Fibroblast of lung (primary cell): Measurements from ENCODE around the gene ST8SIA6. TPM values are rescaled to one million over a fixed set of nuclear protein-coding genes. Genes with fewer than 3 reads are reported as not detected.

ENCODE experiments used
- DNase-seq, 2 donors: peaks; one replicate each; pipeline versions ENCODE4 v3.0.0 to v3.0.0-alpha.2; 2010; ENCODE audit warnings: low read depth in 2 of 2
- H2AFZ ChIP-seq: 2 replicates; pipeline ENCODE4 v1.5.1; 2012; ENCODE audit warnings: low read length, control low read depth, inconsistent platforms
- H3K27ac ChIP-seq: 2 replicates; pipeline ENCODE4 v1.5.1; 2011; ENCODE audit warnings: low read length, control low read depth; ENCODE audit not compliant: insufficient read depth
- H3K27me3 ChIP-seq: 2 replicates; pipeline ENCODE4 v1.5.1; 2011; ENCODE audit warnings: mild to moderate bottlenecking, low read length; ENCODE audit not compliant: control insufficient read depth, insufficient read depth
- H3K36me3 ChIP-seq: 2 replicates; pipeline ENCODE4 v1.5.1; 2011; ENCODE audit warnings: low read length; ENCODE audit not compliant: control insufficient read depth, insufficient read depth
- H3K4me1 ChIP-seq: 2 replicates; pipeline ENCODE4 v1.5.1; 2011; ENCODE audit warnings: low read length; ENCODE audit not compliant: control insufficient read depth, insufficient read depth; ENCODE audit errors: extremely low read depth
- H3K4me2 ChIP-seq: 2 replicates; pipeline ENCODE4 v1.5.1; 2011; ENCODE audit warnings: low read length, control low read depth; ENCODE audit not compliant: insufficient read depth; ENCODE audit errors: extremely low read depth
- H3K4me3 ChIP-seq, 4 experiments: fragments of 200-600 bp in 1 of 4; sonication (generic) in 1 of 4; replicated peaks in 1 of 4; 2 replicates each; pipeline ENCODE4 v1.5.1; 2011 to 2016; ENCODE audit warnings: low read length in 4 of 4, low read depth in 3 of 4, mild to moderate bottlenecking in 3 of 4, control low read depth in 2 of 4, inconsistent platforms in 1 of 4, mixed read lengths in 1 of 4; ENCODE audit not compliant: insufficient read depth in 1 of 4; ENCODE audit errors: control extremely low read depth in 1 of 4
- H3K79me2 ChIP-seq: 2 replicates; pipeline ENCODE4 v1.5.1; 2012; ENCODE audit warnings: mild to moderate bottlenecking, low read length, inconsistent platforms; ENCODE audit not compliant: control insufficient read depth, insufficient read depth
- H3K9ac ChIP-seq: 2 replicates; pipeline ENCODE4 v1.5.1; 2011; ENCODE audit warnings: mild to moderate bottlenecking, low read length, control low read depth; ENCODE audit not compliant: insufficient read depth
- H3K9me3 ChIP-seq: 2 replicates; pipeline ENCODE4 v1.5.1; 2012; ENCODE audit warnings: low read depth, low read length; ENCODE audit not compliant: control insufficient read depth, insufficient read depth
- H4K20me1 ChIP-seq: 2 replicates; pipeline ENCODE4 v1.5.1; 2011; ENCODE audit warnings: low read length; ENCODE audit not compliant: control insufficient read depth, insufficient read depth; ENCODE audit errors: extremely low read depth
- EZH2 ChIP-seq: IDR thresholded peaks from 2 replicates; pipeline ENCODE4 v1.5.1; 2012; ENCODE audit warnings: low read length, control low read depth, mild to moderate bottlenecking; ENCODE audit errors: missing control alignments
- polyA plus RNA-seq, 2 donors: library from polyadenylated mRNA; depleted of rRNA in 1 of 2; stranded (reverse) in 1 of 2; unstranded in 1 of 2; fragments of >200 nt; gene quantifications; 2 replicates each; pipeline ENCODE4 v1.2.1, GENCODE V29; 2011 to 2012; ENCODE audit warnings: missing spikeins in 1 of 2
- total RNA-seq: library from RNA; depleted of rRNA; stranded (reverse); fragments of >200 nt; gene quantifications from 2 replicates; pipeline ENCODE4 v1.2.1, GENCODE V29; 2014
- TF ChIP-seq, protein P1 (sequence below), 2 donors: IDR thresholded peaks in 1 of 2; conservative IDR thresholded peaks in 1 of 2; 1 replicate in 1 of 2; 2 replicates in 1 of 2; pipeline ENCODE4 v1.5.1; 2011 to 2012; ENCODE audit warnings: low read length in 2 of 2, control low read depth in 1 of 2, inconsistent platforms in 1 of 2, low read depth in 1 of 2, mild to moderate bottlenecking in 1 of 2

ST8SIA6 gene
- total and polyA plus RNA-seq, 2 donors (not counting 1 experiment from before 2014, with no cell fraction given): under 0.01 to 0.05 TPM

DNA sequence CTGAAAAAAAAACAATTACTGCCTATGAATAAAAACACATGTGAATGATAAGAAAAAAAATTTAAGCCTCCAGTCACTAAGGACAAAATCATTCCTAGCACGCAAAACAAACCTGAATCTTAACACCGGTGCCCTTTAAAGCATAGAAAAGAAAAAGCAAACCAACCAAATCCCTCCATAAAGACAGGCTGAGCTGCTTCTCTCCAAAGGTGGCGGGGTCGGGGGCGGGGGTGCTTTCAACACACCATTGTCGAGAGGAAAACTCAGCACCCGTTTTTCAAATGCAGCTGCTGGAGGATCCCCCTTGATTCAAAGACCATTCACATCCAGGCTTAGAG lies 1.4 kb downstream of the ST8SIA6 start:
- H2AFZ ChIP-seq: no peak overlapping the region
- peak overlapping the region in 2 of 4 experiments; percentile 6 to 46 for H3K4me3 ChIP-seq
- no peaks in the 10 kb centered on the region for H3K9me3 ChIP-seq
- H3K27me3 ChIP-seq: peaks cover 7% of the 10 kb centered on the region
- H3K36me3 ChIP-seq: no peaks in the 10 kb centered on the region
- H4K20me1 ChIP-seq: no peaks in the 10 kb centered on the region
- DNase-seq: no peak
- no peak overlapping the region for H3K27ac ChIP-seq
- H3K4me1 ChIP-seq: no peaks in the 10 kb centered on the region
- H3K4me2 ChIP-seq: peak overlapping the region; percentile 62
- H3K9ac ChIP-seq: no peak overlapping the region
- H3K79me2 ChIP-seq: no peaks in the 10 kb centered on the region
- TF ChIP-seq EZH2: no peak
- TF ChIP-seq, protein P1, sequence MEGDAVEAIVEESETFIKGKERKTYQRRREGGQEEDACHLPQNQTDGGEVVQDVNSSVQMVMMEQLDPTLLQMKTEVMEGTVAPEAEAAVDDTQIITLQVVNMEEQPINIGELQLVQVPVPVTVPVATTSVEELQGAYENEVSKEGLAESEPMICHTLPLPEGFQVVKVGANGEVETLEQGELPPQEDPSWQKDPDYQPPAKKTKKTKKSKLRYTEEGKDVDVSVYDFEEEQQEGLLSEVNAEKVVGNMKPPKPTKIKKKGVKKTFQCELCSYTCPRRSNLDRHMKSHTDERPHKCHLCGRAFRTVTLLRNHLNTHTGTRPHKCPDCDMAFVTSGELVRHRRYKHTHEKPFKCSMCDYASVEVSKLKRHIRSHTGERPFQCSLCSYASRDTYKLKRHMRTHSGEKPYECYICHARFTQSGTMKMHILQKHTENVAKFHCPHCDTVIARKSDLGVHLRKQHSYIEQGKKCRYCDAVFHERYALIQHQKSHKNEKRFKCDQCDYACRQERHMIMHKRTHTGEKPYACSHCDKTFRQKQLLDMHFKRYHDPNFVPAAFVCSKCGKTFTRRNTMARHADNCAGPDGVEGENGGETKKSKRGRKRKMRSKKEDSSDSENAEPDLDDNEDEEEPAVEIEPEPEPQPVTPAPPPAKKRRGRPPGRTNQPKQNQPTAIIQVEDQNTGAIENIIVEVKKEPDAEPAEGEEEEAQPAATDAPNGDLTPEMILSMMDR (conservative IDR thresholded peaks at IDR 0.05 in 1 of 2, IDR thresholded peaks at IDR 0.05 in 1 of 2; ENCODE audit: low read depth in 1 of 2, low read length in 2 of 2): no peak

DNA sequence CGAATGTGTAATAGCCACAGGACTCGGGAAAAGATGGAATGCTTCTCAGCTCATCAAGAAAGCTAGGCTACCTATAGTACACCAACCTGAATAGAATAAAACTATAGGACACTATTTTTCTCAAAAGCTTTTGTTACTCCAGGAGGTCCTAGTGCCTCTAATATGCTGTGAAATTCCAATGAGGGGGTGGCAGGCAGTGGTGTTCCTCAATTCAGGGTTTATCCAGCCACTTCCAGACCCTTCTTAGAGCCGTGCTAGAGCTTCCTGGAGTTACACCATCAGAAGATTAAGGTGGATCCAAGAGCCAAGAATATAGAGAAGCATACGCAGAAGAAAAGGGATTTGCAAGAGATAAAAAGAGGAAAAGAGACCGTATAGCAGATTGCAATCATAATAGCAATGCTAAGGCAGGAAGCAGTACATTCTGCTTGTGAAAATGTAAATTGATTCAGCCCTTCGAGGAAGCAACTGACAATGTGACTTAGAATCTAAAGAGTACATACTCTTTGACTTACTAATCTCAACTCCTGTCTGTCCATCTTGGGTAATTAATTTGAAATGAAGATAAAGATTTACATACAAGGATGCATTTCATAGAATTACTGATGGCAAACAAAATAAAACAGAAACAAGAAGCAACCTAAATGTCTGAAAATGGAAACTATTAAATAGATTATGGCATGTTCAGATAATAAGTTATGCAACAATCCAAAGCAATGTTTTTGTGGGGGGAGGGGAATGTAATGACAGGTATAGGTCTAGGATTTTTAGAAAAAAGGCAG lies 2.1 kb downstream of the ST8SIA6 start:
- no peak overlapping the region for H3K9ac ChIP-seq
- TF ChIP-seq, protein P1 (conservative IDR thresholded peaks at IDR 0.05 in 1 of 2, IDR thresholded peaks at IDR 0.05 in 1 of 2; ENCODE audit: low read depth in 1 of 2, low read length in 2 of 2): no peak
- no peak for TF ChIP-seq EZH2
- no peak overlapping the region for H3K4me2 ChIP-seq
- no peak overlapping the region for H3K4me3 ChIP-seq
- peaks cover 7% of the 10 kb centered on the region for H3K27me3 ChIP-seq
- no peaks in the 10 kb centered on the region for H3K36me3 ChIP-seq
- DNase-seq: peak in 1 of 2 donors; percentile 5
- no peak overlapping the region for H2AFZ ChIP-seq
- H3K79me2 ChIP-seq: no peaks in the 10 kb centered on the region
- H3K4me1 ChIP-seq: no peaks in the 10 kb centered on the region
- H3K27ac ChIP-seq: no peak overlapping the region
- no peaks in the 10 kb centered on the region for H3K9me3 ChIP-seq
- H4K20me1 ChIP-seq: no peaks in the 10 kb centered on the region

DNA sequence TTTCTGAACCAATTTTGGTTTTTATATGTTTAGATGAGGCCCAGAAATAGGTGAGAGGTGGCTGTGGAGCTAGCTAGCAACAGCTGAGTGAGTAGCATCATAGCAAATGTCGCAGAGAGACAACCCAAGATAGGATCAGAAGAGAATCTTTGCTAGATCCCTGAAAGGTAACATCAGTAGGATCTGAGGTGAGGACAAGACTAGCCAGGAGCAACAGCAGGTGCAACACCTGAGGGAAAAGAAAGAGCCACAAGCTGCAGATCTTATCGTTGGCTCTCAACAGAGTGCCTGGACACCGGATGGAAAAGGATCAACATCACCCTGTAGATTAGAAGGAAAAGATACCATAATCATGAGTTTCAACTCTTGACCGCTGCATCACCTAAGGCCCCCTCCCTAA lies 4.4 kb downstream of the ST8SIA6 start:
- Histone ChIP-seq H2AFZ (no peak overlapping the region), H3K36me3 (no peaks in the 10 kb centered on the region), H3K27ac (no peak overlapping the region), H4K20me1 (no peaks in the 10 kb centered on the region), H3K27me3 (peaks cover 12% of the 10 kb centered on the region), H3K9me3 (no peaks in the 10 kb centered on the region), H3K9ac (no peak overlapping the region), H3K4me1 (no peaks in the 10 kb centered on the region), H3K79me2 (no peaks in the 10 kb centered on the region), H3K4me2 (no peak overlapping the region), H3K4me3 (no peak overlapping the region)
- TF ChIP-seq, protein P1 (conservative IDR thresholded peaks at IDR 0.05 in 1 of 2, IDR thresholded peaks at IDR 0.05 in 1 of 2; ENCODE audit: low read depth in 1 of 2, low read length in 2 of 2): no peak
- no peak for TF ChIP-seq EZH2
- DNase-seq: no peak
